HG02623 (cell line): ENCODE data around the gene GLIS1.

Source experiments
- ATAC-seq: cut with Tn5 transposase; IDR thresholded peaks from one replicate; pipeline ENCODE4 v1.9.1; 2021; ENCODE audit warnings: moderate library complexity; ENCODE audit not compliant: unreplicated experiment

GLIS1 gene

DNA sequence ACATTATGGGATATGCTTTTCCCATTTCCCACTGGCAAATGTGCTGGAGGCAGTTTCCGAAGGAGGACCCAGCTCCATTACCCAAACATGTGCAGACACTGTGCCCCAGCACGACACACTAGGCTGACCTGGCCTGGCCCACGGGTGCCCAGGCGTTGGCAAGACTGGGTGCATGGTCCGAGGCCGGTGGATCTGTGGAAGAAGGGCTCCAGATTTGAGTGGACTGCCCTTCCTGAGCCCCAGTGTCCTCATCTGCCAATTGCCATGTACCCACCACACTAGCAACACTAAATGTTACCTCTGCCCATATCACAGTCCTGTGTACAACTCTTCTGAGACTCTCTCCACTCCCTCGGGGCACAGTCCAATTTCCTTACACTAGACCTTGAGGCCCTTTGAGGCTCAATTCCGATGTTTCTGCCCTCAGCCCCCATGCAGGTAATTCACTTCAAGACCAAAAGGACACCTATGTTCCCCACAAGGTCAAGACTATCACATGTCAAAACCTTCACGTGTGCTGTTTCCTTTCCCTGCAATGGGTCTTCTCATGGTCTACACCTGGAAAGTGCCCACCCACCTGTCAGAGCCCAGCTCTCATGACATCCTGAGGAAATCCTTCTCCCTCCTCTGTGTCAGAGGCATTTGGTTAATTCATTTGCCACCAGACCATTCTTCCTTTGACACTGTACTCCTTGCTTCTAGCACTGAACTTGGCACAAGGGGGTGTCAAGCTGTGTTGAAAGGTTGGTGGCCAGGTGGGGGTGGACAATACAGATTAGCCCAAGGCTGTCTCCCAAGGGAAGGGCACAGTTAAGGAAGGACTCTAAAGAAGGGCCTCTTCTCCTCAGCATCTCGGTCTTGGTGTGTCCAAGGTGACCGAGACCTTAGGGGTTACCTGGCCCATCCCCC, 154.8 kb downstream of the GLIS1 start:
- ATAC-seq = no peak

DNA sequence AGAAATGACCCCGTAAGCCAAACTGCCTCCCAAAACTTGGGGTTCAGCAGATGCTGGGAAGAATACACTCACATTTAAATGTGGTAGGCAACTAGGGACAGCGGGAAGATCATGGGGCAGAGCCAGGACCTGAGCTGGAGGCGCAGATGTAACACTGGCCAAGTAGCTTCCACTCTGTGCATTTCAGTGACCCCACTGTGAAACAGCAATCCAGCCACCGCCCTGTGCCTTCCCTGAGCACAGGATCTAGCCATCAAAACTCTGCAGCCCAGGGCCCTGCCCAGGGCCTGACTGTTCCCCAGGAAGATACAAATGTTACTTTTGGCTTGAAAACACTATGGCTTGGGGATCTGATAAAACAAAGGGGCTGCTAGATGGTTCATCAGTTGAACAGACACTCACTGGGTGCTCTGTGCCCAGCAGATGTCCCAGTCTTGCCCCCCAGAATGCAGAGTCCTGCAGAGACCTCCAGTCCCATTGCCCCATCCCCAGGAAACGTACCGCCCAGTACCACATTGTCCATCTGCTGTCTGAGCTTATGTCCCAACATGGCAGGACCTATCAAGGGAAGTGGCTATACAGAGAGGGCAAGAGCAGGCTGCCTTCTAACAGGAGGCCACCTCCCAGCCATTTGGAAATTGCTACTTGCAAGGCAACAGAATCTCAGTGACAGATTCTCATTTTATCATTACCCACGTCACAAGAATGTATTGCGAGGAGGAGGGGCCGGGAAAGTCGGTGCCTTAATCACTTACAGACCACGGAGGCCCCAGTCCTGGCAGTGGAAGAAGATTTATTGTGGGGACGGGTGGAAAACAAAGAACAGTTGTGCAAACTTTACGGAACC, 155.7 kb downstream of the GLIS1 start:
- no peak for ATAC-seq

DNA sequence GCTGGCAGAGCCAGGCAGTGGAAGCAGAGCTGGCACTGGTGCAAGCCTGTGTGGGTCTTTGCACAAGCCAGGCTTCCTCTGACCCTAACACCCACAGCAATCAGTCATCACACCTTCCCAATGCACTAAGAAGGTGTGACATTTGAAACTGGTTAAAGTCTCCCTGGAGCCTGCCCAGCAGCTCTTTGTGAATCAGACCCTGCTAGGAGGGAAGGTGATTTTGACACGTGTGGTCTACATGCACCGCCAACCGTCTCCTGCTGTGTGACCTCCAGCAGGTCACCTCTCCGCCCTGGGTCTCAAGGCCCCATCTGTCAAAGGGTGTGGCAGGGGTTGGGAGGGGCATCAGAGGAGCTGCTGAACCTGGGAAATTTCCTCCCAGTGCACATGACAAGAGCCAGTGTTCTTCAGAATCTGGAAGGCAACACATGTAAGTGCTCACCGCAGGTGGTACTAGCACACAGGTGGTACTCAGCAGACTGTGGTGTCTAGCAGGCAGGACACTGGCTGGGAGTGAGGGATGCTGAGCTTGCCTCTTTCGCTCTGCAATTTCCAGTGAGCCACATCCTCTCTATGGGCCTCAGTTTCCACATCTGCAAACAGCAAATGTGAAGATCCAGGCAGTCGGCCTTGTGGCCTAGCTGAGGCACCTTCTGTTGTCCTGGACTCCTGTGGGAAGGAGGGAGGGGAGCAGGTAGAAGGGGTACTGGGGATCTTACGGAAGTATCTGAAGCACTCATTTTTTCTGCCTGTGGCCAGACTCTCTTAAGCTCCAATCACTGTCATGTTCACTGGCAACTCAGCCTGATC, 156.5 kb downstream of the GLIS1 start:
- no peak for ATAC-seq

DNA sequence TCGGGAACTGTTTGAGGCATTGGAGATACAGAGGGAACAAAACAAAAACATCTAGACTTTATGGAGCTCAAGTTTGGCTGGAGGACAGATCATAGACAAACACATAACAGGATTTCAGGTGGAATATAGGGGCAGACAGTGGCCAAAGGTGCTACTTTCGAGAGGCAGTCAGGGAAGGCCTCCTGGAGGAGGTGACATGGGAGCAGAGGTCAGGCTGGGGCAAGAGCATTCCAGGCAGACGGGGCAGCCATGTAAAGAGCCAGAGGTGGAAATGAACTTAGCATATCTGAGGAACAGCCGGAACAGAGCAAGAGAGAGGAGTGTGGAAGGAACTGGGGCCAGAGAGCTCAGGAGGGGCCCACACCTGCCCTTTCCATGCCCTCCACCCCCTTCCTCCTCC, 157.5 kb downstream of the GLIS1 start:
- ATAC-seq = no peak

DNA sequence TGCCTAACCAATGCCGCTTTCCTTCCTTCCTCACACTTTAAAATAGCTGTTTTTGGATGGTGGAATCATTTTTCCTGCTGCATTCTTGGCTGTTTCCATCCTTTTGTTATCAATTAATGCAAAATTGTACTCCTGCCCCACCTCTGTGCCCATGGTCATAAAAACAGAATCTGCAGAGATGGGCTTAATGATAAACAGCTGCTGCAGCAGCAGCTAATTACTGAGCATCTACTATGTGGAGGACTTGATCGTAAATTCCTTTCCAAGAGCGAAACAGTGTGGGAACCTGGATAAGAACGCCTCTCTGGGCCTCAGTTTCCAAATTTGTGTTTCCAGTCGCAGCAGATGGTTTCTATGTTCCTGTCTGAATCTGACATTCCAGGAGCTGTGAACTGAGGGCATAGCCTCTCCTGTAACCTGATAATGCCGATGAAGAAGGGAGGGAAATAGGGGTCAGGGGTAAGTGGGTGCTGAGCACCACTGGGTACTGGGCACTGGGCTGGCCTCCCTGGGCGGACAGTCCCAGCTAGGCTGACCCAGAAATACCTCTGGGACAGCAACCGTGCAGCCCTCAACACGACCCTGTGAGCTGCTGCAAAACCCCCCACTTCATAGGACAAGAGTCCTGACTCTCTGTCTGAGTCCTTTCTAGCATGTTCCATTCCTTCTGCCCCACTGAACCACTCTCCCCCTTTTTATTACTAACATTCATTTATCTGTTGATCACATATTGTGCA, 158.1 kb downstream of the GLIS1 start:
- no peak for ATAC-seq

DNA sequence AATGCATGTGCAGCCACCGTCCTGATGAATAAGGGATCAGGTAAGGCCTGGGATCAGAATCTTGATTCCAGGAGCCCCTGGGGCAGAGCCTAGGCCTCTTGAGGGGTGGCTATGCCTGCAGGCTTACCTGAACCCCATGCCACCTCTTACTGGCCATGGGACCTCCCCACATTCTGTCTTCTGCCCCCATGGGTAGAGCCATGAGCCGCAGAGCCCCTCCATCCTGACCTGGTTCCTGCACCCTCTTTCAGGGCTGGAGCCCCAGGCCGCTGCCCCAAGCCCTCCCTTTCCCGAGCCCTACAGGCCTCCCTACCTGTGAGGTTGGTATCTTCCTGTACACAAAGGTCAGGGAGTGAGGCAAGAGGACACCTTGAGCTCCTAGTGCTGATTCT, 159.0 kb downstream of the GLIS1 start:
- no peak for ATAC-seq

DNA sequence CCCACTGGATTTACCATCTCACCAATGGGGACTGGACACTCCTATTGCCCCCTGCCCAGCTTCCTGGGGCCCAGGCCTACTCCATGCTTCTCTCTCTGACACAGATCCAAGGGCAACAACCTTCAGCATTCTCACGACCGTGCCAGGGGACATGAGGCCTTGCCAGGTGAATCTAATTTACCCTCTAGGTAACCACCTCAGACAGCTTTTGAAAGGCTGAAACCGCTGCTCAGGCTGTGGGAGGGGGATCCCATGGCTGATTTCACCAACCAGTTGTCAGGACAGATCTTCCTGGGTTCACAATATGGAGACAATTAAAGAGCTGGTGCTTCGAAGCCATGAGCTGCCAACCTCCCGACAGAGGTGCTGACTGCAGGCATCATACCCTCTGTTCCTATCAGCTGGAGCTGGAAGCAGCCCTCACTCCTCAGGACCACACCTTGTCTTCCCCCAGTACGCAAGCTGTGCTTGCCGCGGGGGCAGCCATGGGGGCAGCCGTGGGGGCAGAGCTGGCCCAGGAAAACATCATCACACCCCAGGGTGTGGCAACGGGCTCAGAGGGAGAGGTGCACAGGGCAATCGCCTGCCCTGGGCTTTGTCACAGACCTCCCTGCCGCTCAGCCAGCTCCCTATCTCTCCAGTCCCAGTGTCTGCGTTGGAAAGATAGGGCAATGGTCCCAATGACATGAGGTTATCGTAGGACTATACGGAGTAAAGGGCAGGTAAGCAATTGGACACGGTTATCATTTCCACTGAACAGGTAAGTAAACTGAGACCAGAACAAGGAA, 159.5 kb downstream of the GLIS1 start:
- no peak for ATAC-seq

DNA sequence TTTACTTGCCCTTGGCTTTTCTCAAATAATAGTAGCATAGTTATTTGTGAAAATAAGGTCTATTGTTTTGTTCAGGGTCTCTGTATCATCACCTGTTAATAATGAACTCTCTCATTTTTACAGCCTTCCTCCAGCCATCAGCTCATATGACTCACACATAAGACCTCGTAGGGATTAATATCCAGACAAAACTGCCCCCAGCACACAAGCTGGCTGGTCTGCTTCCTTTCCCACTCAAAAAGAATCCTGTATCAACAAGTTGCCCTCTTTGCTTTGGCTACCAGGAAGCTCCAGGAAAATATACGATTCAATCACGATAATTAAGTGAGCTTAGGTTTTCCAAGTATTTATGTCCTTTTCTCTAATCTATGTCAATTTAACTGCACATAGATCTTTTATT, 160.6 kb downstream of the GLIS1 start:
- no peak for ATAC-seq

DNA sequence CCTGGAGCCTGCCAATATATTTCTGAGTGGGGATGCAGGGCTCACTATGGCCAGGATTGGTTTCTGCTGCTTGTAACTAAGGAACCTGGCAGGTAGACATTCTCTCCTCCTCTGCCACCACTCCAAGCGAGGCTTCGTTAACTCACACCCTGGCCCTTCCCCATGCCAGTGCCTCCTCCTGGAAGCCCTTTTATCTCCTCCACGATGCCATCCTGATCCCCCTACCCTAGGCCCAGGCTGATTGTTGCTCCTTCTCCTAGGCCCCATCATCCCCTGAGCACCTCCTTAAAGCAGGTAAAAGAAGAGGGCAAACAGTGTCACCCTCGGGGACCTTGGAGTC, 161.2 kb downstream of the GLIS1 start:
- no peak for ATAC-seq

DNA sequence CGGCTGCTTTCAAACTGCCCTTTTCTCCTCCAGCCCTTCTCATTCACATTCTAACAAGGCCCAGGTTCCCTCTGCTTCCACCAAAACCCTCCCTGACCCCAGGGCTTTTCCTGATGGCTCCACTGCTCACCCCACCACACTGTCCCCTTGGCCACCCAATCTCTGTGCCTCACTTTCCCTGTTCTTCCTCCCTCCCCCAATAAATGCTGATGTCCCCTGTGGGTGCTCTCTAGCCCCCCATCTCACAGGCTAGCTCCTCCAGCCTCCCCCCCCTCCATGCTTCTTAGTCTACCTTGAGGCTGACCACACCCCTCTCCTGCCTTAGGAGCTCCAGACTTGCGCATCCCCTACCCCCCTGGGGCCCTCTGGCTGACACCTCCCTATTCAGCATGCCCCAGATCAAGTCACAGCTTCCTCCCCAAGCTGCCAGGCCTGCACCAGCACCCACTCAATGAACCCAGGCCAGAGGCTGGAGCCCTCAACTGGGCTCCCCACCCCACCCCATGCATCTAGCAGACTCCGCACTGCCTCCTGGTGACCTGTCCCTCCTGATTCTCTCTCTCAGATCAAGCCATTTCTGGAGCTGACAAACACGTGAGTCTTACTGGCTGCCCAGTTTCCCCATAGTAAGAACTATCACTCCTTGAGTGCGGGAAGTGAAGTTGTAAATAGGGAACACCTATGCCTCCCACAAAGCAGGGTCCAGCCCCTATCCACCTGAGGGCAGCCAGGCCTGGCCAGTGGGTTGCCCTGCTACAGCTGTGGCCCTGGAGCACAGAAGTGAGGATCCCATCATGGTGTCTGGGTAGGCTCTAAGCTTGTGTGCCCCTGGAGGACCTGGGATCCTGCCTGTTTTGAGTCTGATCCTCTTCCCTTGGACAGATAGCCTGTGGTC, 161.9 kb downstream of the GLIS1 start:
- no peak for ATAC-seq

DNA sequence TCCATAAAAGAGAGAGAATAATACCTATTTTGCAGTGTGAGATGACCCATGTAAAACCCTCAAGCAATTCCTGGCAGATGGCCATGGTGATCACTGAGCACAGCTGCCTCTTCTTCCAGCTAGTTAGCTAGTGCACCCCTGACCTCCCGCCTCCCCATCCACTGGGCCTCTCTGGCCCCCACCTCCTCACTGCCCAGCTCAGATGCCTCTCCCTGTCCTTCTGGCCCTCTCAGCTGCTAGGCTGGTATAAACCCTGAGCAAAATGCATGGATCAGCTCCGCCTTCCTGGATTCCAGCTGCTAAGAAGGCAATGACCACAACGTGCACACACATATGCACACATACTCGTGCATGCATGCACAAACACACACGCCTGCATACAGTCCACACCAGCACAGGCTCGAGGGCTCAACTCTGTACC, 162.6 kb downstream of the GLIS1 start:
- no peak for ATAC-seq

DNA sequence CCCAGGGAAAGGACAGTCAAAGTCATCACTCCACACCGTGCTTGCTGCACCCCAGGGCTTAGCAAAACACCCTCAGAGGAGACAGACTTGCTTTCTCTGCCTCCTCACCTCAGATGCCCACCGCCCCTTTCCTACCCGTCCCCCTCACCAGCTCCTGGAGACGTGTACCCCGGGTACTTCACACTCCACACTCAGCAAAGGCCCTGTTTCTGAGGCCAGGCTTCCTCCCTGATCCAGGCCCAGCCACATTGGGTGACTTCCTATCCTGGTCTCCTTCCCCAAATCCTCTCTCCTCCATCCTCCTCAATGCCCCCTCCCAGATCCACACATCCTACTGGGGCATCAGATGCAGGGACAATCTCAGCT, 163.0 kb downstream of the GLIS1 start:
- ATAC-seq = no peak

DNA sequence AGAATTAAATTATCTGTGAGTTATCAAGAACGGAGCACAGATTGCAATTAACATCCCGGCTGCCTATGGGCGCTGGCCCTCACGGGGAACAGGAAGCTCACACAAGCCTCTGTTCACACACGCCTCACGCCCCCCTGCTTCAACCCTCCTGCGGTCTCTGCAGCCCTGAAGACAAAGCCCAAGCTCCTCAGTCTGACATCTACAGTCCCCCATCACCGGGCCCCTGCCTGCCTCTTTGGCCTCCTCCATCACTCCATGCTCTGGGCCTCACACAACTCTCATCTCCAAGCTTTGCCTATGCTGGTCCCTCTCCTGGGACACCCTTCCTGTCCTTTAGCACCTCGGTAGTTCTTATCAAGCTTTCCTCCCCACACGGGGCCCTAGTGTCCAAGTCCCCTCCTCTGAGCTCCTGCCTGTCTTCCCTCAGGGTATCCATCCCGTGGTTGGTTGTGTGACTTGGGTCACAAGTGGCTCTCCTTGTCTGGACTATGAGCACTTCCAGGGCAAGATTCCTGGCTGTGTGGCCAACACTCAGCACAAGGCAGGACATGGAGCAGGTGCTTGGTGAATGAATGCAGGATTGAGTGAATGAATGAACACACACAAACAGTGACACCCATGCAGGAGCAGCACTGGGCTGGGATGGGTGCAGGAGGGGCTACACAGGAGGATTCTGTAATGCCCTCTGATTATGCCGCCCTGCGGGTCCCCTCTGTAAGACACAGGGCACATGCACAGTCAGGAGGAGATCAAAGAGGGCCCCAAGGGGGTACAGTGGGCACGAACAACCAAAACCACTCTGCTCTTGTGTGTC, 163.6 kb downstream of the GLIS1 start:
- no peak for ATAC-seq

DNA sequence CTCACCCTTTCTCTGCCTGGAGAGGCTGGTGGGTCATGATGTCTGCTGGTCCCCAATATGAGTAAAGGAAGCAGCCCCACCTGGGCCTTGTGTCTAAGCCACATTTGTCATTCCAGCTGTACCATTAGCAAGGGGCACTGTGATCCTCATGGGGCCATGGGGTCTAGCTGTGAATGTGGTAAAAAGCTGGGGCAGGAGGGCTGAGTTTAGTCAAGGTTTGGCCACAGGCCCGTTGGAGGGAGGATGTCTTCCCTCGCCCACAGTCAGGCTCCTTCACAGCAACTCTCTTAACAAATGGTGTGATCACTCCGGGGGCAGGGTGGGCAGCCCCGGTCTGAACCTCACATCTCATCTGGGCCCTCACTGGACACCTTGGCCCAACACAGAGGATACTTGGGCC, 164.3 kb downstream of the GLIS1 start:
- no peak for ATAC-seq

DNA sequence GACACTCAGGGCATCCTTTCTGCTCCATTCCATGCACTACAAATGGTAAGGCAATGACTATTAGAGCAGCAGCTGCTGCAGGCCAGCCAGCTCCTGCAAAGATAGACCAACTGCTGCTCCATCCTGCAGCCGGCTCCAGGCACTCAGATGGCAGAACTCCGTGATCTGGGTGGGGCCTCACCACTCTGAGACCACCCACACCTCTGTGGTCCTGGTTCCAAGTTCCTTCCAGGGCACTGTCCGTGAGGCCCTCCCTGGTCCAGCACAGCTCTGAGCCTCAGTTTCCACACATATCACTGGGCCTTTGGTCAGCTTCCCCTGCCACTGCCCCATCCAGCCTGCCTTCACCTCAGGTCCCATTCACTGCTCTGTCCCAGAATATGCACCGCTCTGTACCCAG, 165.0 kb downstream of the GLIS1 start:
- ATAC-seq = no peak

DNA sequence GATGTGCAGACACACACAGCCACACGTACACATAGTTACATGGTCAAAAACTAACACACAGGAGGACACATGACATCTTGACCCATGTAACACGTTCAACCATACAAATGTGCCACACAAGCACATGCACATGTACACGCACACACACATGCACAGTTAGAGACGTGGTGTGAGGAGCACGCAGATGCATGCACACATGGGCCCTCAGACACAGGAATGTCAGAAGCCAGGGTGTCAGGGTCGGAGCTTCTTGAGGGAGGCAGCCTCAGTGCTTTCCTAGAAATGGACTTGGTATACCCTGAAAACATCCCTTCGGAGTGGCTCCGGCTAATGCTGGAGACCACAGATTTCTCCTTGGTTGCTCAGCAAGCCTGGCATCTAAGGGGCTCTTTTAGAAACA, 165.4 kb downstream of the GLIS1 start:
- no peak for ATAC-seq

DNA sequence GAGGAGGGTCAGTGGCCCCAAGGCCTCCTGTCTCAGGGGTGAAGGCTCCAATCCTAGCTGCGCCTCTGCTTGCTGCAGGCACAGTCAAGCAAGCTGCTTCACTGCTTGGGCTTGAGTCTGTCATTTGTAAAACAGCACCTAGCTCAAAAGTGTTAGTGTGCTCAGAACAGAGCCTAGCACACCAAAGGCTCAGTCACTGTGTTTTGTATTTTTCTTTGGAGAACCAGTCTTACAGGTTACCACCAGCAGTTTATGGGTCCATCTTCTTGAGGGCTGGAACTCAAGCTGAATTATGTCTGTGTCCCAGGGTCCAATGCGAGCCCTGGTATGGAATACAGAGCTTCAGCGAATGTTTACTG, 166.2 kb downstream of the GLIS1 start:
- no peak for ATAC-seq
